Amygdala (tissue), 56 donors: ENCODE measurements around the gene SEZ6.

ENCODE experiments used
- DNase-seq, 56 donors: peaks; one replicate each; lab custom pipeline; 2025; lab: John Stamatoyannopoulos, UW

Gene SEZ6, protein sequence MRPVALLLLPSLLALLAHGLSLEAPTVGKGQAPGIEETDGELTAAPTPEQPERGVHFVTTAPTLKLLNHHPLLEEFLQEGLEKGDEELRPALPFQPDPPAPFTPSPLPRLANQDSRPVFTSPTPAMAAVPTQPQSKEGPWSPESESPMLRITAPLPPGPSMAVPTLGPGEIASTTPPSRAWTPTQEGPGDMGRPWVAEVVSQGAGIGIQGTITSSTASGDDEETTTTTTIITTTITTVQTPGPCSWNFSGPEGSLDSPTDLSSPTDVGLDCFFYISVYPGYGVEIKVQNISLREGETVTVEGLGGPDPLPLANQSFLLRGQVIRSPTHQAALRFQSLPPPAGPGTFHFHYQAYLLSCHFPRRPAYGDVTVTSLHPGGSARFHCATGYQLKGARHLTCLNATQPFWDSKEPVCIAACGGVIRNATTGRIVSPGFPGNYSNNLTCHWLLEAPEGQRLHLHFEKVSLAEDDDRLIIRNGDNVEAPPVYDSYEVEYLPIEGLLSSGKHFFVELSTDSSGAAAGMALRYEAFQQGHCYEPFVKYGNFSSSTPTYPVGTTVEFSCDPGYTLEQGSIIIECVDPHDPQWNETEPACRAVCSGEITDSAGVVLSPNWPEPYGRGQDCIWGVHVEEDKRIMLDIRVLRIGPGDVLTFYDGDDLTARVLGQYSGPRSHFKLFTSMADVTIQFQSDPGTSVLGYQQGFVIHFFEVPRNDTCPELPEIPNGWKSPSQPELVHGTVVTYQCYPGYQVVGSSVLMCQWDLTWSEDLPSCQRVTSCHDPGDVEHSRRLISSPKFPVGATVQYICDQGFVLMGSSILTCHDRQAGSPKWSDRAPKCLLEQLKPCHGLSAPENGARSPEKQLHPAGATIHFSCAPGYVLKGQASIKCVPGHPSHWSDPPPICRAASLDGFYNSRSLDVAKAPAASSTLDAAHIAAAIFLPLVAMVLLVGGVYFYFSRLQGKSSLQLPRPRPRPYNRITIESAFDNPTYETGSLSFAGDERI

GRCh38 chr17:29005936-29006511 is at the start of gene SEZ6:
SEZ6 (minus strand) TSS chr17:29006033; CDS start chr17:29005869, 164 bp downstream.
- peak in 55 of 56 donors; percentile 19 to 89 (median 66) for DNase-seq

GRCh38 chr17:29054835-29055234 is 49.0 kb upstream of the SEZ6 start:
- DNase-seq = no peak

GRCh38 chr17:29051731-29052130 is 45.9 kb upstream of the SEZ6 start:
- no peak for DNase-seq

DNA sequence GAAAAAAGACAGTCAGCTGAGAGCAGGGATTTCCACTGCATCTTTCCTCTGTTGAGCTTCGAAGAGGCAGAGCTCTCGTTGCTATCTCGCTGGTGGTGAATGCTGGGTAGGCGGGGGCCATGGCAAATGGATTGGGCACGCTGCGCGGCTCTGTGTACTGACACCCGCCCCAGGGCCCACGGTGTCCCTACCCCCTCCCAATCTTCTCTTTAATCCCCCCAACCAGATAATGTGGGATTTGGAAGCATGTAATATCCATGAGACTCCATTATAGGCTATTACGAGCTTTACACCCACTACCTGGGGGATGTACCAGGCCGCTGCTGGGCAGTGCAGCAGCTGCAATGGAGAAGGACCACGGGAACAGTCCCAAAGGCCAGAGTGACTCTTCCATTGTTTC is 45.4 kb upstream of the SEZ6 start:
- no peak for DNase-seq

DNA sequence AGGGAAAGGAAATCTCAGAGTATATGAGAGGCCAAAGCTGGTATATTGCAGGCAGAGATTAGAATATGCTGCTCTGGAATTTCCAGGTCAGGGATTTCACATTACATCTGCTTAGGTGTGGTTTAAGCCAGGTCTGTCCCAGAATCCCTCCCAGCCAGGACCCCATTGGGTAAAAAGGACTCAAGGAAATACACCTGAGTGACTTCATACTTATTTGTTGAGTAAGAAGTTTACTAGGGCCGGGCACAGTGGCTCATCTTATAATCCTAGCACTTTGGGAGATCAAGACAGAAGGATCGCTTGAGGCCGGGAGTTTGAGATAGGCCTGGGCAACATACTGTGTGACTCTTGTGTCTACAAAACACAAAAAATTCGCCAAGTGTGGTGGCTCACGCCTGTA is 44.3 kb upstream of the SEZ6 start:
- no peak for DNase-seq

DNA sequence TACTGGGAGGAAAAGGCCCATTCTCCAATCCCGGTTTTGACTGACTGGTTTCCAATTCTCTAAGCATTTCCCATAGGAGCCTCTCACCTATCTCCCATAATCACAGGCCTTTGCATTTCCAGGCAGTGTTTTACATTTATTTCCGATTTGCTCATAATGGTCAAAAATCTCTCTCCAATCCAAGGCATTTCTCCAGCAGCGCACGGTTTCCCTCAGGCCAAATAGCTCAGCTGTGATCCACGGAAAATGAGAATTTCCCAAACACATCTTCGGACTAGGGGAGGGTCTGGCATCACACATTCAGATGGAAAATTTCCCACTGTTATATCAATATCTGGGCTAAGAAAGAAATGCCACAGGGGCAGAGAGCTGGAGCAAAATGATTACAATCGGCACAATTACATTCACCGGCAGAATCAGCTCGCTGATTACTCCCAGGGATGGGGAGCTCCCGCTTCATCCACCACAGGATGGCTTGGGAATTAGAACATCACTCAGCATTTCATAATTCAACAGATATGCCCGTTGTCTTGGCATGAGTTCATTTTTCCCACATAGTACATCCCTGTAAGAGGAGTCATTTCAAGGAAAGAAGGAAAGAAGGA is 43.8 kb upstream of the SEZ6 start:
- DNase-seq = no peak

DNA sequence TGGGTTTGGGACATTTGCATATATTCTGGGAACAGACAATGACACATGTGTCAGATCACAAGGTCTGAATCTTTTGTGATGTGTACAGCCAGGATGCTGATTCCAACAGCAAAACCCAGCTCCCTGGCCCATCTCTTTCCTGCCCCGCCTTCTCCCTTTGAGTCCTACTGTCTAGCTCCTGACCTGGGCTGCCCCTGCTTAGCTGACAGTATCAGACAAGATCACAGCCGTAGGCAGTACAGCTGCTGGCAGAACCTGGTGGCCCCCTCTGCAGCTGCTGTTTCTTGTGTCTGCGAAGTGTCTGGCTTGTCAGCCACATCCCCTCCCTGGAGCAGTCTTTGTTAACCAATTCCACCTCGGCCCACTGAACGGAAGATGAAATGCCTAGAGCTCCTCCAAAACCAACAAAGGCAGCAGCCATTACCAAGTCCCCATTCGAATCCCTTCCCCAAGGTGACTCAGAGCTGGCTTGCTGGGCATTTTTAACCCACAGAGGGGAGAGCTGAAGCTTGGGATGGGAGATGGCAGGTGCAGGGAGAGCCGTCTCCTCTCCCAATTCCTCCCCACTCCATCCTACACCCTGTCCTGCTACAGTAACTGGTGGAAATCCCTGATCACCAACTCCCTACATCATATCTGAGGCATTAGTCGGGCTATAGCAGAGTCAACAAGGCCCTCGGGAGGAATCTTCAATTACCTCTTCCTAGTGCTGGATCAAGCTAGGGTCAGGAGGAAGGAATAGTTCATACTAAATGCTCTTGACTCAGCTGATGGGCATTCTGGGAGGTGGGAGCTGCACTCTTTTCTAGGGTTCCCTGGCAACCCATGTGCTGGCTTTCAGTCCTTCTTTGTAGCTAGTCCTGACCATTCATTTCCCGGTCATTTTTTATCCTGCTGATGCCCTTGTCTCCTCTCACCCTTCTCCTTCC is 42.9 kb upstream of the SEZ6 start:
- DNase-seq = no peak

DNA sequence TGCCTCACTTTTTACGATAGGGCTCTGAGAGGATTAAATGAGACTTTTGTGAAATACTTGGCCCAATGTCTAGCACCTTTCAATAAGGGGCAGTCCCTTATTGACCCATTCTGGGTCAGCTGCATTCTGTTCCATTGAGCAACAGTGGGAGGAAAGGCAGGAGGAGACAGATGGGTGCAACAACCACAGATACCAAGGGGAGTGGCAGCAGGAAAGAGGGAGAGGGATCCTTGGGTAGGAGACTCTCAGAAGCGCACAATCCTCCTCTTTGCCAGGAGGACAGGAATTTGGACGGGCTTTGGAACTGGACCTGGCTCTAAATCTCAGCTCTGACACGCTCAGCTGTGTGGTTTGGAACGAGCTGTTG is 40.6 kb upstream of the SEZ6 start:
- no peak for DNase-seq

DNA sequence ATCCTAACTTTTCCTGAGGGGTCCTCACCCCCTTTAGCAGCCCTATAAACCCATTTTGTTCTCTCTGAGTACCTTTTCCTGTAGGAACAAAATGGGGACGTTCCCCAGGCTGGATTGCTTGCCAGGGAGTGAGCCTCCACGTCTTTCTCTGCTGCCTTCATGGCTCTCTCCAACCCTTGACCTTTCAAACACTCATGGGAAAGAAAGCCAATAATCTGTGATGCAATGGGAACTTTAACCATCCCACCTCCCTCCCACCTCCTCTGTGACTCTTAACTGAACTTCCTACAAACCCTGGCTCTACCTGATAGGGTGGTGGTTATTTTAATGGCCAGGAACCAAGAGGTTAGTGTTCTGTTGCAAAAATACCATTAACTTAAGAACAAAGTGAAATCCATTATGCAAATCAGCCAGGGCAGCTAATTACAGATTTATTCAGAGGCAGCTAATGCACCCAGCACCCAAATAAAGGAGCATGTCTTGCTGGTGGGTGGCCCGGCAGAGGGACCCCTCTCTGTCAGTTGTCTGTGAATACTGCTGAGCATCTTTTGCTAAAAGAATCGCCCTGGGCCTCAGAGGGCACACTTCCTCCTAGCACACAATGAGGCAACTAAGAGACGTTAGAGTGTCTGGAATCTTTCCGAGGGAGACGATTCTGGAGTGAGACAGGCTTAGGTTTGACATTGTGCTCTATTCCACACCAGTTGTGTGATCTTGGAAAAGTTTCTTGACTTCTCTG is 40.1 kb upstream of the SEZ6 start:
- DNase-seq = no peak

GRCh38 chr17:29045026-29045425 is 39.2 kb upstream of the SEZ6 start:
- no peak for DNase-seq

DNA sequence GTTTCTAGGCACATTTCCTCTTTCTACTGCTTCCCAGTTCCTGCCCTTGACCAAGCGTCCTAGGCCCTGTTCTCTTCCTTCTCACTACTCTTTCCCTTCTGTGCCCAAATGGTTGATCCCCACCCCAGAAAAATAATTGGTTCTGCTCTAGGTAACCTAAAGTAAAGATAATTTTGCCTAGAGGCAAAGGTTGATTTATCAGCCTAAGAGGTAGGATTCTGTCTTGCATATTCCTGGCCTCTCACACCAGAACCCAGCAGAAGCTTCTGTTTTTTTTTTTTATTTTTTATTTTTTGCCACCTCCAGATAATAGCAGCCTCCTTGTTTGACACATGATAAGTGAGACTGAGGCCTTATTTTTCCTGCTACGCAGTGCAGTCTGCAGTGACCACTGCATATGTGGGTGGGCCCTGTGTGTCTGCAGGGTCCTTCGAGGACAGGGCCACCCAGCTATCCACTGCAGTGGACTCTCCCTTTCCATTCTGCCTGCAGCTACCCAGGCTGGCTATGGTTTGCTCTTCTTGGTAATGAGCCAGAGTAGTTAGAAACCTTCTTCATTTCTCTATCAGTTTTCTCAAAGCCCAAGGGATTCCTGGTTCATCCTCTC is 37.8 kb upstream of the SEZ6 start:
- no peak for DNase-seq

- DNase-seq = peak in 41 of 56 donors; percentile 23 to 84 (median 57)
Measured at GRCh38 chr17:29042679-29043538, 37.1 kb upstream of the SEZ6 start, which contains the start of gene PIPOX. PIPOX (plus strand) TSS chr17:29043141; CDS start chr17:29043226, 85 bp downstream.

- no peak for DNase-seq
Measured at GRCh38 chr17:29042026-29042678, 36.3 kb upstream of the SEZ6 start.

GRCh38 chr17:29041571-29041970 is 35.7 kb upstream of the SEZ6 start:
- DNase-seq = no peak

DNA sequence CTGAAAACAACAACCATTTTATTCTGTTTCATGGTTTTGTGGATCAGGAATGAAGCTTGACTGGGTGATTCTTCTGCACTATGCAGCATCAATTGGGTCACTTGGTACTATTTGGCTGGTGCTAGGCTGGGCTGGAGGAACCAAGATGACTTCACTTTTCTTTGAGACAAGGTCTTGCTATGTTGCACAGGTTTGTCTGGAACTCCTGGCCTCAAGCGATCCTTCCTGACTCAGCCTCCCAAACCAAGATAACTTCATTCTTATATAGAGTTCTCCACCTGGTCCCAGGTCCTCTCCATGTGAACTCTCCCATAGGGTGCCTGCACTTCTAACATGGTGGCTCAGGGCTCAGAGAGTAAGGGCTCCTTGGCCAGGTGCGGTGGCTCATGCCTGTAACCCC is 35.3 kb upstream of the SEZ6 start:
- no peak for DNase-seq

GRCh38 chr17:29039764-29040598 is 34.1 kb upstream of the SEZ6 start:
- DNase-seq = peak in 20 of 56 donors; percentile 4 to 48 (median 28)
